C4-2B (cell line): ENCODE results near the gene TMEM181.

ENCODE experiments used
- CTCF ChIP-seq: fragments of 450-650 bp; conservative IDR thresholded peaks from 2 replicates; pipeline ENCODE4 v1.5.1; 2017; ENCODE audit warnings: mild to moderate bottlenecking
- ZFX ChIP-seq: fragments of 450-650 bp; IDR thresholded peaks from 2 replicates; pipeline ENCODE4 v1.6.1; 2017

- TF ChIP-seq CTCF: no peak
- no peak for TF ChIP-seq ZFX
Observed at GRCh38 chr6:158654498-158654897, 94.6 kb downstream of the TMEM181 start.
